HG03060 (cell line): ENCODE results near the gene CPEB1.
"Not testable (repeated sequence)": the region's sequence is repeated elsewhere in the genome, so short reads cannot be mapped to it uniquely, and the experiment has no call there.

Experiments used
- ATAC-seq: cut with Tn5 transposase; IDR thresholded peaks from one replicate; pipeline ENCODE4 v1.9.1; 2021; ENCODE audit warnings: low read depth, moderate number of reproducible peaks; ENCODE audit not compliant: unreplicated experiment

Gene CPEB1

GRCh38 chr15:82531496-82532382 lies 115.4 kb downstream of the CPEB1 start:
- no peak for ATAC-seq

GRCh38 chr15:82530606-82531379 lies 116.4 kb downstream of the CPEB1 start:
- ATAC-seq, result no peak

- no peak for ATAC-seq
Measured at GRCh38 chr15:82530006-82530405, 117.2 kb downstream of the CPEB1 start.

- ATAC-seq, result not testable (repeated sequence)
Measured at GRCh38 chr15:82513587-82513986, 133.6 kb downstream of the CPEB1 start.

GRCh38 chr15:82507693-82508092 lies 139.5 kb downstream of the CPEB1 start:
- ATAC-seq, result not testable (repeated sequence)

GRCh38 chr15:82507087-82507486 lies 140.1 kb downstream of the CPEB1 start:
- not testable (repeated sequence) for ATAC-seq

GRCh38 chr15:82505842-82506241 lies 141.3 kb downstream of the CPEB1 start:
- ATAC-seq, result not testable (repeated sequence)

GRCh38 chr15:82504074-82504473 lies 143.1 kb downstream of the CPEB1 start:
- ATAC-seq, result not testable (repeated sequence)

GRCh38 chr15:82502700-82503339 lies 144.3 kb downstream of the CPEB1 start:
- ATAC-seq, result not testable (repeated sequence)

- not testable (repeated sequence) for ATAC-seq
Measured at GRCh38 chr15:82500772-82501171, 146.4 kb downstream of the CPEB1 start.

- ATAC-seq, result not testable (repeated sequence)
Measured at GRCh38 chr15:82497978-82498377, 149.2 kb downstream of the CPEB1 start.
